H1 (cell line): Measurements from ENCODE around the gene R3HDM1. TPM values are rescaled to one million over a fixed set of nuclear protein-coding genes. Genes with fewer than 3 reads are reported as not detected.

Source experiments
- CTCF ChIA-PET: fragments of 300-600 bp; sonication (Branson Sonifier 250); formaldehyde crosslinking; loops from one replicate; lab custom pipeline; 2021; ENCODE audit not compliant: partially characterized antibody; lab: Charles Lee
- POLR2A ChIA-PET: fragments of 300-600 bp; sonication (Branson Sonifier 250); formaldehyde crosslinking; loops from one replicate; lab custom pipeline; 2021; ENCODE audit warnings: inconsistent platforms; ENCODE audit not compliant: partially characterized antibody; lab: Charles Lee
- DNase-seq, 2 experiments: peaks; one replicate each; pipeline versions ENCODE4 v3.0.0 to v3.0.0-alpha.2; 2010 to 2022; ENCODE audit warnings: low spot score in 2 of 2, low read depth in 1 of 2, mixed read lengths in 1 of 2
- FAIRE-seq: peaks from 2 replicates; lab custom pipeline; 2011; peaks lifted over from hg19 to GRCh38; lab: Jason Lieb, UNC
- H2AFZ ChIP-seq: 2 replicates; pipeline ENCODE4 v1.8.1; 2012; ENCODE audit warnings: low read length, inconsistent platforms
- H2AK5ac ChIP-seq: 2 replicates; pipeline ENCODE4 v1.6.1; 2013; ENCODE audit warnings: low read depth, low read length
- H2BK120ac ChIP-seq: replicated peaks from 2 replicates; pipeline ENCODE3; 2013; ENCODE audit warnings: low read depth, low read length, inconsistent platforms
- H2BK12ac ChIP-seq: 2 replicates; pipeline ENCODE4 v1.6.1; 2013; ENCODE audit warnings: low read depth, low read length
- H2BK15ac ChIP-seq: 2 replicates; pipeline ENCODE4 v1.6.1; 2013; ENCODE audit warnings: low read length
- H2BK20ac ChIP-seq: 2 replicates; pipeline ENCODE4 v1.6.1; 2013; ENCODE audit warnings: low read length
- H2BK5ac ChIP-seq: 2 replicates; pipeline ENCODE4 v1.6.1; 2013; ENCODE audit warnings: low read depth, low read length
- H3K14ac ChIP-seq: 2 replicates; pipeline ENCODE4 v1.6.1; 2013; ENCODE audit warnings: inconsistent platforms; ENCODE audit not compliant: insufficient read length
- H3K18ac ChIP-seq: 2 replicates; pipeline ENCODE4 v1.6.1; 2013; ENCODE audit warnings: low read length; ENCODE audit errors: extremely low read depth
- H3K23ac ChIP-seq: 2 replicates; pipeline ENCODE4 v1.6.1; 2013; ENCODE audit warnings: inconsistent platforms; ENCODE audit not compliant: insufficient read length
- H3K23me2 ChIP-seq: 2 replicates; pipeline ENCODE4 v1.6.1; 2013; ENCODE audit warnings: low read depth, low read length
- H3K27ac ChIP-seq: 2 replicates; pipeline ENCODE4 v1.6.1; 2011; ENCODE audit warnings: low read depth, low read length, inconsistent platforms
- H3K27me3 ChIP-seq, 4 experiments: replicated peaks in 1 of 4; 1 replicate in 1 of 4; 2 replicates in 3 of 4; pipeline versions ENCODE4 v1.6.1 to v1.8.1; 2011 to 2013; ENCODE audit warnings: low read length in 3 of 4, mild to moderate bottlenecking in 3 of 4, inconsistent platforms in 2 of 4, mixed read lengths in 2 of 4, moderate library complexity in 1 of 4; ENCODE audit not compliant: control insufficient read depth in 3 of 4, insufficient read depth in 3 of 4; ENCODE audit errors: extremely low read depth in 1 of 4
- H3K36me3 ChIP-seq, 4 experiments: 2 replicates each; pipeline versions ENCODE4 v1.6.1 to v1.8.1; 2011 to 2013; ENCODE audit warnings: mild to moderate bottlenecking in 4 of 4, low read length in 3 of 4, moderate library complexity in 2 of 4, control low read depth in 1 of 4, inconsistent platforms in 1 of 4; ENCODE audit not compliant: insufficient read depth in 4 of 4, control insufficient read depth in 2 of 4
- H3K4ac ChIP-seq: replicated peaks from 2 replicates; pipeline ENCODE3; 2013; ENCODE audit warnings: low read length, low read depth, mixed read lengths, inconsistent platforms; ENCODE audit not compliant: insufficient read length
- H3K4me1 ChIP-seq, 4 experiments: replicated peaks in 1 of 4; 1 replicate in 1 of 4; 2 replicates in 3 of 4; pipeline versions ENCODE4 v1.6.1 to v1.8.1; 2011 to 2013; ENCODE audit warnings: low read length in 3 of 4, inconsistent platforms in 2 of 4, mixed read lengths in 1 of 4; ENCODE audit not compliant: insufficient read depth in 4 of 4, control insufficient read depth in 3 of 4
- H3K4me2 ChIP-seq, 2 experiments: 2 replicates each; pipeline versions ENCODE4 v1.6.1 to v1.8.1; 2011 to 2013; ENCODE audit warnings: low read depth in 2 of 2, low read length in 2 of 2, control low read depth in 1 of 2, inconsistent platforms in 1 of 2, mild to moderate bottlenecking in 1 of 2; ENCODE audit not compliant: insufficient read depth in 1 of 2
- H3K4me3 ChIP-seq, 4 experiments: fragments of 200-600, 300-600 bp in 1 of 4; sonication (generic), shearing (Covaris generic), sonication (Bioruptor Twin) in 1 of 4; 2 replicates each; pipeline versions ENCODE4 v1.5.1 to v1.8.1; 2011 to 2016; ENCODE audit warnings: low read length in 4 of 4, low read depth in 3 of 4, control low read depth in 2 of 4, inconsistent platforms in 2 of 4, mild to moderate bottlenecking in 2 of 4, mixed read lengths in 1 of 4, moderate library complexity in 1 of 4; ENCODE audit not compliant: insufficient read depth in 2 of 4; ENCODE audit errors: extremely low read depth in 1 of 4
- H3K56ac ChIP-seq: replicated peaks from 2 replicates; pipeline ENCODE3; 2013; ENCODE audit warnings: low read depth, mild to moderate bottlenecking, mixed read lengths, low read length, inconsistent platforms; ENCODE audit not compliant: insufficient read length
- H3K79me1 ChIP-seq: 2 replicates; pipeline ENCODE4 v1.6.1; 2013; ENCODE audit warnings: low read depth, low read length, control low read depth
- H3K79me2 ChIP-seq, 2 experiments: 2 replicates each; pipeline versions ENCODE4 v1.6.1 to v1.8.1; 2012 to 2013; ENCODE audit warnings: low read length in 2 of 2, mild to moderate bottlenecking in 2 of 2, inconsistent platforms in 1 of 2; ENCODE audit not compliant: insufficient read depth in 2 of 2, control insufficient read depth in 1 of 2
- H3K9ac ChIP-seq, 4 experiments: replicated peaks in 1 of 4; 1 replicate in 1 of 4; 2 replicates in 3 of 4; pipeline versions ENCODE4 v1.6.1 to v1.8.1; 2011 to 2013; ENCODE audit warnings: low read depth in 3 of 4, low read length in 3 of 4, control low read depth in 2 of 4, mild to moderate bottlenecking in 2 of 4, moderate library complexity in 2 of 4, inconsistent platforms in 1 of 4; ENCODE audit errors: extremely low read depth in 1 of 4
- H3K9me3 ChIP-seq, 2 experiments: 2 replicates each; pipeline versions ENCODE4 v1.6.1 to v1.8.1; 2012 to 2013; ENCODE audit warnings: mild to moderate bottlenecking in 2 of 2, moderate library complexity in 2 of 2, control low read depth in 1 of 2, inconsistent platforms in 1 of 2, low read depth in 1 of 2, low read length in 1 of 2, mixed read lengths in 1 of 2; ENCODE audit not compliant: insufficient read depth in 2 of 2
- H4K20me1 ChIP-seq, 2 experiments: replicated peaks in 1 of 2; 2 replicates each; pipeline versions ENCODE3 to v1.8.1; 2011 to 2013; ENCODE audit warnings: inconsistent platforms in 2 of 2, low read length in 2 of 2, mild to moderate bottlenecking in 1 of 2; ENCODE audit not compliant: insufficient read depth in 2 of 2, control insufficient read depth in 1 of 2
- H4K5ac ChIP-seq: 2 replicates; pipeline ENCODE4 v1.6.1; 2013; ENCODE audit warnings: low read length, low read depth, mixed read lengths, inconsistent platforms; ENCODE audit not compliant: insufficient read length
- H4K8ac ChIP-seq: 2 replicates; pipeline ENCODE4 v1.8.0; 2013; ENCODE audit warnings: mild to moderate bottlenecking, moderate library complexity, low read length, inconsistent platforms; ENCODE audit not compliant: insufficient read depth; ENCODE audit errors: extremely low read depth
- H4K91ac ChIP-seq: replicated peaks from 2 replicates; pipeline ENCODE3; 2013; ENCODE audit warnings: low read length, mixed read lengths, inconsistent platforms; ENCODE audit not compliant: insufficient read length
- BRCA1 ChIP-seq: IDR thresholded peaks from 2 replicates; pipeline ENCODE4 v1.6.1; 2012; ENCODE audit warnings: low read depth, low read length, improper control_type of control experiment
- CHD1 ChIP-seq: IDR thresholded peaks from 2 replicates; pipeline ENCODE4 v1.6.1; 2012; ENCODE audit warnings: low read depth, low read length, improper control_type of control experiment
- E2F6 ChIP-seq: IDR thresholded peaks from 2 replicates; pipeline ENCODE4 v1.6.1; 2012; ENCODE audit warnings: inconsistent platforms
- EZH2 ChIP-seq: fragments of 200-600 bp; sonication (generic); IDR thresholded peaks from 2 replicates; pipeline ENCODE4 v1.7.1; 2012; ENCODE audit warnings: low read depth, mild to moderate bottlenecking, moderate library complexity, low read length, inconsistent platforms; ENCODE audit not compliant: severe bottlenecking
- FOSL1 ChIP-seq: IDR thresholded peaks from 2 replicates; pipeline ENCODE4 v1.6.1; 2011; ENCODE audit warnings: mild to moderate bottlenecking, low read depth, low read length, moderate library complexity; ENCODE audit not compliant: insufficient read depth
- GTF2F1 ChIP-seq: IDR thresholded peaks from 2 replicates; pipeline ENCODE4 v1.6.1; 2012; ENCODE audit warnings: low read depth, low read length, improper control_type of control experiment, borderline replicate concordance
- JUN ChIP-seq: IDR thresholded peaks from 2 replicates; pipeline ENCODE4 v1.6.1; 2011; ENCODE audit warnings: low read depth, mild to moderate bottlenecking, improper control_type of control experiment, low read length
- KDM1A ChIP-seq: fragments of 200-600, 300-600 bp; sonication (generic); IDR thresholded peaks from 2 replicates; pipeline ENCODE4 v1.7.1; 2016; ENCODE audit warnings: mild to moderate bottlenecking, low read length, borderline replicate concordance
- RAD21 ChIP-seq, 2 experiments: IDR thresholded peaks in 1 of 2; conservative IDR thresholded peaks in 1 of 2; 2 replicates each; pipeline ENCODE4 v1.6.1; 2011; ENCODE audit warnings: low read depth in 2 of 2, low read length in 2 of 2, improper control_type of control experiment in 1 of 2, inconsistent platforms in 1 of 2, mild to moderate bottlenecking in 1 of 2, moderate library complexity in 1 of 2
- RXRA ChIP-seq: IDR thresholded peaks from 2 replicates; pipeline ENCODE4 v1.6.1; 2011; ENCODE audit warnings: low read depth, mild to moderate bottlenecking, low read length, moderate library complexity; ENCODE audit not compliant: insufficient read depth
- SIRT6 ChIP-seq: IDR thresholded peaks from one replicate; pipeline ENCODE4 v1.7.1; 2012; ENCODE audit warnings: low read length, inconsistent platforms
- SP2 ChIP-seq: IDR thresholded peaks from 2 replicates; pipeline ENCODE4 v1.6.1; 2012; ENCODE audit warnings: mild to moderate bottlenecking, low read length, inconsistent platforms
- SRF ChIP-seq: IDR thresholded peaks from 2 replicates; pipeline ENCODE4 v1.6.1; 2011; ENCODE audit warnings: mild to moderate bottlenecking, low read depth, low read length, moderate library complexity
- TBP ChIP-seq: IDR thresholded peaks from 2 replicates; pipeline ENCODE4 v1.6.1; 2011; ENCODE audit warnings: low read depth, low read length, improper control_type of control experiment
- WGBS, 2 experiments: shearing (Covaris generic) in 1 of 2; methylation state at CpG; one replicate each; pipeline versions ENCODE4 v1.1.6 to v1.1.7; 2013 to 2015; ENCODE audit warnings: low lambda C conversion rate in 2 of 2, mixed read lengths in 2 of 2, inconsistent platforms in 1 of 2, low coverage in 1 of 2, missing lambda C conversion rate in 1 of 2; ENCODE audit not compliant: insufficient replicate concordance in 2 of 2, insufficient coverage in 1 of 2, insufficient read length in 1 of 2; ENCODE audit errors: extremely low coverage in 1 of 2, missing lambda C conversion rate in 1 of 2; 5-methylcytosine and 5-hydroxymethylcytosine counted together
- polyA plus RNA-seq, 7 experiments: library from polyadenylated mRNA; depleted of rRNA in 3 of 7; stranded (reverse) in 5 of 7; unstranded in 2 of 7; fragments of >200 nt in 5 of 7; fragments of 200-250 nt in 2 of 7; gene quantifications; 1 replicate in 5 of 7; 2 replicates in 1 of 7; 4 replicates in 1 of 7; pipeline versions ENCODE4 v1.2.1 to v1.2.3, GENCODE V29; 2011 to 2013; ENCODE audit warnings: missing spikeins in 2 of 7, mixed read lengths in 2 of 7
- total RNA-seq: library from RNA; stranded (reverse); fragmentation: NEBNext Ultra II Directional; extraction: Animal tissue kit (Norgen Biotek cat#: 25700); gene quantifications from 2 replicates; pipeline ENCODE4 v1.2.1, GENCODE V29; 2021

The R3HDM1 gene
- total and polyA plus RNA-seq, 2 of the 8 experiments (the other 6 are each of a cell fraction or from before 2014, with no cell fraction given): 77.7 to 120 TPM

GRCh38 chr2:135563793-135564192, 32.5 kb downstream of the R3HDM1 start:
- no peak overlapping the region for H3K4ac ChIP-seq
- no peak overlapping the region for H3K4me3 ChIP-seq
- no peak overlapping the region for H3K23ac ChIP-seq
- H3K79me1 ChIP-seq: no peaks in the 10 kb centered on the region; the same call in 1 of the 2 replicates
- no peak overlapping the region for H3K14ac ChIP-seq
- peaks cover 0 to 69% of the 10 kb centered on the region in 2 experiments; a peak in 2 of 4 replicates for H3K79me2 ChIP-seq
- no peak overlapping the region for H4K8ac ChIP-seq
- H2BK20ac ChIP-seq: no peak overlapping the region
- no peaks in the 10 kb centered on the region; a peak in 1 of 7 replicates for H3K4me1 ChIP-seq
- no peak for DNase-seq
- H2AK5ac ChIP-seq: no peak overlapping the region
- H3K56ac ChIP-seq: no peak overlapping the region
- no peak overlapping the region for H2BK5ac ChIP-seq
- no peak overlapping the region for H4K91ac ChIP-seq
- H2BK12ac ChIP-seq: no peak overlapping the region
- WGBS, 2 experiments: 98% methylated on average over 4 of the region's 4 CpGs; no CpG with 5 or more reads in 1 of the 2 experiments
- no peak overlapping the region for H2BK15ac ChIP-seq
- no peak overlapping the region for H3K4me2 ChIP-seq
- no peak overlapping the region for H2AFZ ChIP-seq
- H3K36me3 ChIP-seq: peaks cover 0 to 5% (median 0%) of the 10 kb centered on the region in 4 experiments; a peak in 1 of 8 replicates
- no peak overlapping the region for H2BK120ac ChIP-seq
- H3K9me3 ChIP-seq: no peaks in the 10 kb centered on the region
- FAIRE-seq: no peak
- ChIA-PET POLR2A (no interaction called here), CTCF (interaction anchor here (0.8 kb wide), 1 partner anchor 22 kb away, joined by 3 read pairs; no protein-coding TSS in a partner anchor)
- no peaks in the 10 kb centered on the region for H3K23me2 ChIP-seq
- H3K27me3 ChIP-seq: no peaks in the 10 kb centered on the region
- no peak overlapping the region for H3K9ac ChIP-seq
- no peak overlapping the region for H3K27ac ChIP-seq
- H4K5ac ChIP-seq: no peak overlapping the region
- no peak overlapping the region for H3K18ac ChIP-seq
- peaks cover 2 to 3% of the 10 kb centered on the region in 2 experiments for H4K20me1 ChIP-seq
- TF ChIP-seq RAD21 (IDR thresholded peaks at IDR 0.05 in 1 of 2, conservative IDR thresholded peaks at IDR 0.05 in 1 of 2; ENCODE audit: low read depth in 2 of 2, low read length in 2 of 2) (no peak), RXRA (no peak), TBP (no peak), GTF2F1 (no peak), E2F6 (no peak), SP2 (no peak), SIRT6 (no peak), CHD1 (no peak), EZH2 (no peak), FOSL1 (no peak), SRF (no peak), BRCA1 (no peak), JUN (no peak), KDM1A (no peak)
